Middle frontal gyrus (tissue), 1 donor: ENCODE measurements around the gene OGFOD2.

Source experiments
- DNase-seq: peaks from one replicate; pipeline ENCODE4 v3.0.0-alpha.2; 2015; ENCODE audit warnings: low spot score; ENCODE audit errors: extremely low spot score

Gene OGFOD2

DNA sequence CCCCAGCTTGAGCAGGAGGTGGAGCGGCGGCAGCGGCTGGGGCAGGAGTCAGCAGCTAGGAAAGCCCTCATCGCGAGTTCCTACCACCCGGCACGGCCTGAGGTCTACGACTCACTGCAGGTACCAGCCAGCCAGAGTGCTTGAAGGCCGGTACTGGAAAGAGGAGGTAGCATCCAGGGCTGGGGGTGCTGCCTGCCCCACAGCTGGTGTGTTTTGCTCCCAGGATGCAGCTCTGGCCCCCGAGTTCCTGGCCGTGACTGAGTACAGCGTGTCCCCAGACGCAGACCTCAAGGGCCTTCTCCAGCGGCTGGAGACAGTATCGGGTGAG is 1.6 kb downstream of the OGFOD2 start:
- no peak for DNase-seq

DNA sequence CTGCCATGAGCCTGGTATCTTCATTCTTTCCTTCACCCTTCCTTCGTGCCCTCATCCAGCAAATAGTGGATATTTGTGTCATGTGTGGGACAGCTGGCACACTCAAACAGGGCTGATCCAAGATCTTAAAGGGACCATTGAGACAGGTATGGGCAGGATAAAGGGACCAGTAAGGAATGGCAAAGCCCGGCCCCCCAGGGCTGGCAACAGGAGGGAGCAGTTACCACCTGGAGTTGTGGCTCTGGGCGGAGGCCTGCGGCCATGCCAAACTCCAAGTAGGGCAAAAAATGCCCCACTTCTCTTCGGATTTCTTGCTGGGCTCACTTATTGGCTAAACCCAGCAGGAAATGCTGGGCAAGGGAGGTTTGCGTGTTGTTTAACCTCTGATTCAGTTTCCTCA is 2.1 kb downstream of the OGFOD2 start:
- DNase-seq, result no peak

GRCh38 chr12:122977655-122978392 is 2.8 kb downstream of the OGFOD2 start:
- no peak for DNase-seq

DNA sequence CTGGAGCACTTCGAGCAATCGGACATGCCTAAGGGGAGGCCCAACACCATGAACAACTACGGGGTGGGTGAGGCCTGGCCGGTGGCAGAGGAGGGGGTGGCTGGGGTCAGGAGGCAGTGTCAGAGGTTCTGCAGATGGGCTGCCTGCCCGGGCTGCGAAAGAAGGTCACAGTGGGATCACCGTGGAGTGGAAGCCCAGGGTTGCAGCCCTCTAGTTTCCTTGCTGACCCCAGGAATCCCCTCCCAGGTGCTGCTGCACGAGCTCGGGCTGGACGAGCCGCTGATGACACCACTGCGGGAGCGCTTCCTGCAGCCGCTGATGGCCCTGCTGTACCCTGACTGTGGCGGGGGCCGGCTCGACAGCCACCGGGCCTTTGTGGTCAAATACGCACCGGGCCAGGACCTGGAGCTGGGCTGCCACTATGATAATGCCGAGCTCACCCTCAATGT is 3.5 kb downstream of the OGFOD2 start:
- no peak for DNase-seq

- DNase-seq, result no peak
Measured at GRCh38 chr12:122979001-122979907, 4.2 kb downstream of the OGFOD2 start.

- no peak for DNase-seq
Measured at GRCh38 chr12:122979908-122980182, 4.8 kb downstream of the OGFOD2 start.

DNA sequence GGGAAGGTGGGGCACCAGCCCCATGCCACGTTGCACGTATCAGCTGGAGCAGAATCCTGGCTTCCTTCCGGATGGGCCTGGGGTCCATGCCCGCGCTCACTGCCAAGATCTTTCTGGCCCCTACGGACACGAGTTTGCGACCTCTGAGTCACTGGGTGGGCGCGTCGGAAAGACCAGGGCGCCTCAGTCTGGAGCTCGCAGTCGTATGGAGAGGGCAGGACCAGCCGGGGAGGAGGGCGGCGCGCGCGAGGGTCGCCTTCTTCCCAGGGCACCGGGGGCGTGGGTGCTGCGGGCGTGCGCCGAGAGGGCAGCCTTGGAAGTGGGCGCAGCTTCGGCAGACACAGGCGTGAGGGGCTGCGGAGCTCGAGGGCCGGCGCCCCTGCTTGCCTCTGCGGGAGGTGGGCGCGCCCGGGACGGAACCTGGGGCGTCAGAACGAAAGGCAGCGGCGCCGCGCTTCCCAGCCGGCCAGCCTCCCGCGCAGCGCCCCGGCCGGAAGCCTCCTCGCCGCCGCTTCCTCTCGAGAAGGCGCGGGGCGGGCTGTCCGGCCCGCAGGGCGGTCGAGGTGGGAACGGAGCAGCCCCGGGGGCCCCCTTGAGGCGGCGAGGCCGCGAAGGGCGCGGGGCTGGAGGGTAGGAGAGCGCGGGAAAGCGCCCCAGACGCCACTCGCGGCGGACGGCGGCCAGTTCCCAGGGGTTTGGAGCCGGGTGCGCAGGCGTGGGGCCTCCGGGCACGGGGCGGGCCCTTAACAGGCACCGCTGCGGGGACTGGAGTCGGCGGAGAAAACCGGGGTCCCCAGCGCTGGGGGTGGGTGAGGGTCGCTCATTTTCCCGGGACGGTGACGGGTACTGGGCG is 5.4 kb downstream of the OGFOD2 start, which contains the start of gene ARL6IP4:
TSS of gene ARL6IP4 (plus strand) at position 499 of the 853 bp plus-strand sequence. CDS start 459 bp downstream, outside the sequence.
- no peak for DNase-seq

- DNase-seq, result no peak
Measured at GRCh38 chr12:122981036-122981471, 6.0 kb downstream of the OGFOD2 start.

DNA sequence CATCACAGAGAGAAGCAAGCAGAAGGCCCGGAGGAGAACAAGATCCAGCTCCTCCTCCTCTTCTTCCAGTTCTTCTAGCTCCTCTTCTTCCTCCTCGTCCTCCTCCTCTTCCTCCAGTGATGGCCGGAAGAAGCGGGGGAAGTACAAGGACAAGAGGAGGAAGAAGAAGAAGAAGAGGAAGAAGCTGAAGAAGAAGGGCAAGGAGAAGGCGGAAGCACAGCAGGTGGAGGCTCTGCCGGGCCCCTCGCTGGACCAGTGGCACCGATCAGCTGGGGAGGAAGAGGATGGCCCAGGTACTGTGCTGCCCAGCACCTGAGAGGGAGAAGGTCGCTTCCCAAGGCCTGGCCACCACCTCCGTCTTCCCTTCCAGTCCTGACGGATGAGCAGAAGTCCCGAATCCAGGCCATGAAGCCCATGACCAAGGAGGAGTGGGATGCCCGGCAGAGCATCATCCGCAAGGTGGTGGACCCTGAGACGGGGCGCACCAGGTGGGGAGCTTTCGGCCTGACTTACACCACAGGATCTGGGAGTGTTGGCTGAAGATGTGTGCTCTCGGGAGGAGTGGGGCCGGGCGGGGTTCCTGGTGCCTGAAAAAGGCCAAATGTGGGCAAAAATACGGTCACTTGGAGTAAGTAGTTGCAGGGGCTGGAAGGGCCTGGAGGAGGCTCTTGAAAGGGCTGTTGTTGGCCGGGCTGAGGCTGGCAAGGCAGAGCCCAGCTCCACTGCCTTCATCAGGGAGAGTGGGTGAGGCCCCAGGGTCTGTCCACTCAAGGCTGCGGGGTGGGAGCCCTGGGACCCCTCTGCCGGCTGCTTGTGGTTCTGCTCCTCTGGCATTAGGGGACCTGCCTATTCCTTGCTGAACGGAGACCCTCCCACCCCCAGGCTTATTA is 6.8 kb downstream of the OGFOD2 start:
- DNase-seq, result no peak

- no peak for DNase-seq
Measured at GRCh38 chr12:122982477-122982815, 7.4 kb downstream of the OGFOD2 start.

- DNase-seq, result no peak
Measured at GRCh38 chr12:122982963-122983788, 8.1 kb downstream of the OGFOD2 start.

DNA sequence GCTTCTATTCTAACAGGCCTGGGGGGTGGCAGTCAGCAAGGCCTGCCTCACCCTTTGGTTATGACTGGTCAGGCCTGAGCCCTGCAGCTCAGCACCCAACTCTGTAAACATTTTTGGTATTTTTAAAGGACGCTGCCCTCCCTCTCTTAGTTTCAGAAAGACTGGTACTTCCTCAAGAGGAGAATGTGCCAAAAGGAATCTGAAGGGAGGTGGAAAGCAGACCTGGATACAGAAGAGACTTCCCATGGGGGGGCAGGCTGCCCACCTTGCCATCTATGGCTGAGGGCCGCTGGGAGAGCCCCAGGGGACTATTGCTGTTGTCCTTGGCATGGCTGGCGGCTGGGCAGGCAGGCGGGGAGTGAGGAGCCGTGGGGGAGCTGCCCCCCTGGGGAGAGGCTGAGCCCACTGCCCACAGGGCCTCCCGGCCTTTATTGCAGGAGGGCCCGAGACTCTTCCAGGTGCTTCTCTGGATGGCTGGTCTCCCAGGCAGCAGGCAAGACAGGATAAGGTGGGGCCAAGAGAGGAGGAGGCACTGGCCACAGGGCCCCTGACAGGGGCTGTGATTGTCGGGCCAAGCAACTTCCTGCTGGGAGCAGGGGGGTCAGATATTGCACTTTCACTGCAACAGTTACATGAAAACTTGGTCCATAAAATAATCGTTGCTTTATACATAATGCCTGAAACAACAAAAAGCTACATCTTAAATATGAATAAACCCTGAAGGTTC is 8.9 kb downstream of the OGFOD2 start:
- DNase-seq, result no peak

- DNase-seq, result no peak
Measured at GRCh38 chr12:122984612-122985337, 9.7 kb downstream of the OGFOD2 start.

GRCh38 chr12:122985338-122986257 is 10.6 kb downstream of the OGFOD2 start:
- no peak for DNase-seq

GRCh38 chr12:122986258-122986871 is 11.3 kb downstream of the OGFOD2 start:
- DNase-seq, result no peak

DNA sequence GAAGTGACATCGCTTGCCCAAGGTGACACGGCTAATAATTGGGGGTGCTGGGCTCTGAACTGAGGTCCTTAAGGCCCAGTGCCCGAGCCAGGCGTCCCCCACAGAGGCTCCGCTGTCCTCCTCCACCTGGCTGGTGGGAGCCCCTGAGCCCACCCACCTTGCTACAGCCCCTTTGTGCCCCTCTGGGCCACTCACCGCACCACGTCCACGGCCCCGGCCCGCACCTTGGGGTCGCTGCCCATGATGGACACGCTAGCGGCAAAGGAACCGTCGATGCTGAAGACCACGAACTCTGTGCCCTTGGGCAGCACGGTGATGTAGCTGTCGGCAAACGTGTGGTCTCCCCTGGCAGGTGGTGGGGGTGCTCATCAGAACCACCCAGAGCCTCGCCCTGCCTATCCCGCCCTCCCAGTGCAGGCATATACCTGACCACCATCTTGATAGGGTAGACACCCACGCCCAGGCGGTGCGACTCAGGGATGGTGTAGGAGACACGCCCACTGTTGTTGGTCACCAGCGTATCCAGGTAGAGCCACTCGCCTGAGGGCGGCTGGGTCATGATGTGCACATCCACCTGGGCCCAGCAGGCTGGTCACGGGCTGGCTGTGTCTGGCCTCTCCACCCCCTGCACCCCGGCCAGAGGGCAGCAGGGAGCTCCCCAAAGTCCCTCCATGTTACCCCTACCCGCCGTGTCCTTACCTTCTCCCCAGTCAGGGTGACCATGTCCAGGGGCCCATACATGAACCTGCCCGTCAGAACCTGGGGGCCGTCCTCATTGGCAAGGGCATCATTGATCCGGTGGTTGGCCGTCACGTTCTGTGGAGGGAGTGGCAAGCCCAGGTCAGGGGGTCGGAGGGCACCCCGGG is 12.3 kb downstream of the OGFOD2 start:
- no peak for DNase-seq
